HG03196 (cell line): ENCODE results near the gene MLF1.
A peak's percentile ranks its signal among the peaks of the same experiment; 100 is the strongest.

Experiments
- ATAC-seq: cut with Tn5 transposase; IDR thresholded peaks from one replicate; pipeline ENCODE4 v1.9.1; 2021; ENCODE audit not compliant: unreplicated experiment

MLF1 gene

GRCh38 chr3:158573714-158574113 lies 2.7 kb downstream of the MLF1 start:
- no peak for ATAC-seq

GRCh38 chr3:158574646-158575045 lies 3.7 kb downstream of the MLF1 start:
- ATAC-seq, result no peak

- no peak for ATAC-seq
Observed at GRCh38 chr3:158590223-158590622, 19.2 kb downstream of the MLF1 start.

- ATAC-seq, result no peak
Observed at GRCh38 chr3:158600787-158601186, 29.8 kb downstream of the MLF1 start.

- no peak for ATAC-seq
Observed at GRCh38 chr3:158602227-158602626, 31.2 kb downstream of the MLF1 start.

GRCh38 chr3:158617982-158618875 lies 47.2 kb downstream of the MLF1 start:
- ATAC-seq, result no peak

- no peak for ATAC-seq
Observed at GRCh38 chr3:158625881-158626280, 54.9 kb downstream of the MLF1 start.

- ATAC-seq, result no peak
Observed at GRCh38 chr3:158631981-158632380, 61.0 kb downstream of the MLF1 start.

GRCh38 chr3:158640646-158641045 lies 69.7 kb downstream of the MLF1 start:
- ATAC-seq, result no peak

- ATAC-seq, result no peak
Observed at GRCh38 chr3:158642005-158642404, 71.0 kb downstream of the MLF1 start.

- no peak for ATAC-seq
Observed at GRCh38 chr3:158642474-158643210, 71.6 kb downstream of the MLF1 start.

GRCh38 chr3:158644345-158644908 lies 73.4 kb downstream of the MLF1 start, which contains the start of gene GFM1:
GFM1 (plus strand) TSS chr3:158644527; CDS start chr3:158644635, 108 bp downstream.
- ATAC-seq, result peak; percentile 99

GRCh38 chr3:158649791-158650190 lies 78.8 kb downstream of the MLF1 start:
- no peak for ATAC-seq

GRCh38 chr3:158651192-158651591 lies 80.2 kb downstream of the MLF1 start:
- no peak for ATAC-seq

- ATAC-seq, result no peak
Observed at GRCh38 chr3:158652463-158652862, 81.5 kb downstream of the MLF1 start.
